PC-3 (cell line): ENCODE data around the gene PCDH19.

ENCODE experiments used
- EZH2phosphoT487 ChIP-seq: fragments of 300-600 bp; sonication (generic); IDR thresholded peaks from 2 replicates; pipeline ENCODE4 v1.6.1; 2018; ENCODE audit warnings: mild to moderate bottlenecking, antibody characterized with exemption, low read length, borderline replicate concordance
- TF ChIP-seq, protein P1 (sequence below): fragments of 300-600 bp; sonication (generic); conservative IDR thresholded peaks from 2 replicates; pipeline ENCODE4 v1.5.1; 2017; ENCODE audit warnings: antibody characterized with exemption, low read depth, mild to moderate bottlenecking, low read length

DNA sequence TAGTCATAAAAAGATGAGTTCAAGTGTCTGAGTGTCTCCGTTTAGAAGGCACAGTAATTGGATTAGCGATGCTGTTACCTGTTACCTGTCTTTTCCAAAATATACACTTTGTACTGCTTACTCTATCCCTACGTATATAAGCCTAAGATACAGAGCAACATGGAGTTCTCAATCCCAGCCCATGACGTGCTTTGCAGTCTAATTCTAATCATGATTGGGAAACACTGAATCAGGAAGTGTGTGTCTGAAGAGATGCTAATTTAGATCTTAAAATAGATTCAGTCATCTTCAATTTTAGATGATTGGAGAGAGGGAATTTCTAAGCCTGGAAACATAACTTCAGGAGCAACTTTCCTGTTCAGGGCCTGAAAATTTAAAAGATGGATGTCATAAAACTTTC lies 115.1 kb downstream of the PCDH19 start:
- TF ChIP-seq, protein P1, sequence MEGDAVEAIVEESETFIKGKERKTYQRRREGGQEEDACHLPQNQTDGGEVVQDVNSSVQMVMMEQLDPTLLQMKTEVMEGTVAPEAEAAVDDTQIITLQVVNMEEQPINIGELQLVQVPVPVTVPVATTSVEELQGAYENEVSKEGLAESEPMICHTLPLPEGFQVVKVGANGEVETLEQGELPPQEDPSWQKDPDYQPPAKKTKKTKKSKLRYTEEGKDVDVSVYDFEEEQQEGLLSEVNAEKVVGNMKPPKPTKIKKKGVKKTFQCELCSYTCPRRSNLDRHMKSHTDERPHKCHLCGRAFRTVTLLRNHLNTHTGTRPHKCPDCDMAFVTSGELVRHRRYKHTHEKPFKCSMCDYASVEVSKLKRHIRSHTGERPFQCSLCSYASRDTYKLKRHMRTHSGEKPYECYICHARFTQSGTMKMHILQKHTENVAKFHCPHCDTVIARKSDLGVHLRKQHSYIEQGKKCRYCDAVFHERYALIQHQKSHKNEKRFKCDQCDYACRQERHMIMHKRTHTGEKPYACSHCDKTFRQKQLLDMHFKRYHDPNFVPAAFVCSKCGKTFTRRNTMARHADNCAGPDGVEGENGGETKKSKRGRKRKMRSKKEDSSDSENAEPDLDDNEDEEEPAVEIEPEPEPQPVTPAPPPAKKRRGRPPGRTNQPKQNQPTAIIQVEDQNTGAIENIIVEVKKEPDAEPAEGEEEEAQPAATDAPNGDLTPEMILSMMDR: no peak
- TF ChIP-seq EZH2phosphoT487: no peak
